ENCODE results near the gene IL23A. TPM values are rescaled to one million over a fixed set of nuclear protein-coding genes. Genes with fewer than 3 reads are reported as not detected.

The IL23A gene
- total RNA-seq, 1 donor from 2014 or later, result not detected

GRCh38 chr12:56350662-56351061 lies 12.0 kb downstream of the IL23A start:
- no peak for DNase-seq (ENCODE audit: low spot score)
- intact Hi-C loops (cut with DNase I), result no loop called here

GRCh38 chr12:56351325-56351724 lies 12.6 kb downstream of the IL23A start:
- no peak for DNase-seq (ENCODE audit: low spot score)
- intact Hi-C loops (cut with DNase I), result no loop called here

- intact Hi-C loops (cut with DNase I), result no loop called here
- DNase-seq (ENCODE audit: low spot score), result no peak
Measured at GRCh38 chr12:56358836-56359532, 20.3 kb downstream of the IL23A start.

- peak; percentile 100 for DNase-seq (ENCODE audit: low spot score)
- intact Hi-C loops (cut with DNase I), result loop anchor here (1.0 to 5.0 kb wide), 4 partner anchors 25 to 107 kb away; partner anchors contain the start of genes SPRYD4 and TIMELESS
Measured at GRCh38 chr12:56359851-56360767, 21.4 kb downstream of the IL23A start, which contains the start of gene STAT2. Gene STAT2 (minus strand): TSS chr12:56360107. CDS start chr12:56356571, 3,536 bp downstream.

GRCh38 chr12:56361487-56362129 lies 22.9 kb downstream of the IL23A start:
- no peak for DNase-seq (ENCODE audit: low spot score)
- intact Hi-C loops (cut with DNase I), result loop anchor here (2.0 to 5.0 kb wide), 3 partner anchors 27 to 106 kb away; partner anchors contain the start of genes SPRYD4 and TIMELESS

GRCh38 chr12:56362130-56363059 lies 23.7 kb downstream of the IL23A start, which contains the start of gene APOF:
Gene APOF (minus strand): TSS chr12:56362857. CDS start chr12:56362745, 112 bp downstream.
- intact Hi-C loops (cut with DNase I), result loop anchor here (5.0 kb wide), 2 partner anchors 85 to 105 kb away; partner anchors contain the start of genes SPRYD4 and TIMELESS
- DNase-seq (ENCODE audit: low spot score), result no peak

- intact Hi-C loops (cut with DNase I), result no loop called here
- DNase-seq (ENCODE audit: low spot score), result no peak
Measured at GRCh38 chr12:56366948-56367347, 28.3 kb downstream of the IL23A start.

GRCh38 chr12:56373515-56373914 lies 34.8 kb downstream of the IL23A start:
- intact Hi-C loops (cut with DNase I), result no loop called here
- no peak for DNase-seq (ENCODE audit: low spot score)

- no peak for DNase-seq (ENCODE audit: low spot score)
- intact Hi-C loops (cut with DNase I), result no loop called here
Measured at GRCh38 chr12:56374726-56375597, 36.3 kb downstream of the IL23A start.

GRCh38 chr12:56375598-56376434 lies 37.1 kb downstream of the IL23A start:
- intact Hi-C loops (cut with DNase I), result no loop called here
- no peak for DNase-seq (ENCODE audit: low spot score)

- no peak for DNase-seq (ENCODE audit: low spot score)
- intact Hi-C loops (cut with DNase I), result no loop called here
Measured at GRCh38 chr12:56377310-56377988, 38.8 kb downstream of the IL23A start.

GRCh38 chr12:56377989-56378316 lies 39.3 kb downstream of the IL23A start:
- no peak for DNase-seq (ENCODE audit: low spot score)

GRCh38 chr12:56382611-56383010 lies 43.9 kb downstream of the IL23A start:
- intact Hi-C loops (cut with DNase I), result no loop called here

More at GRCh38 chr12:56377989-56378316, 39.3 kb downstream of the IL23A start:
- intact Hi-C loops (cut with DNase I), result no loop called here

GRCh38 chr12:56385873-56386272 lies 47.2 kb downstream of the IL23A start:
- no peak for DNase-seq (ENCODE audit: low spot score)
- intact Hi-C loops (cut with DNase I), result no loop called here

More at GRCh38 chr12:56382611-56383010, 43.9 kb downstream of the IL23A start:
- no peak for DNase-seq (ENCODE audit: low spot score)

GRCh38 chr12:56387152-56387736 lies 48.6 kb downstream of the IL23A start:
- intact Hi-C loops (cut with DNase I), result no loop called here
- no peak for DNase-seq (ENCODE audit: low spot score)

GRCh38 chr12:56389412-56389811 lies 50.7 kb downstream of the IL23A start:
- DNase-seq (ENCODE audit: low spot score), result no peak

More at GRCh38 chr12:56389412-56389811, 50.7 kb downstream of the IL23A start:
- intact Hi-C loops (cut with DNase I), result no loop called here
